GM12892 (cell line): ENCODE measurements around the gene PTEN.
"Not testable (repeated sequence)": the region's sequence is repeated elsewhere in the genome, so short reads cannot be mapped to it uniquely, and the experiment has no call there.

Source experiments
- DNase-seq: peaks from one replicate; pipeline ENCODE4 v3.0.0; 2011; ENCODE audit not compliant: insufficient read length
- FAIRE-seq: peaks from 2 replicates; lab custom pipeline; 2011; peaks lifted over from hg19 to GRCh38; lab: Jason Lieb, UNC
- POLR2A ChIP-seq: IDR thresholded peaks from 2 replicates; pipeline ENCODE4 v1.6.1; 2011; ENCODE audit warnings: low read depth, low read length, control low read depth
- POLR2AphosphoS5 ChIP-seq: IDR thresholded peaks from 2 replicates; pipeline ENCODE4 v1.6.1; 2011; ENCODE audit warnings: low read depth, low read length, control low read depth
- TAF1 ChIP-seq: IDR thresholded peaks from 2 replicates; pipeline ENCODE4 v1.6.1; 2011; ENCODE audit warnings: low read depth, mild to moderate bottlenecking, control low read depth, low read length, borderline replicate concordance

The PTEN gene

DNA sequence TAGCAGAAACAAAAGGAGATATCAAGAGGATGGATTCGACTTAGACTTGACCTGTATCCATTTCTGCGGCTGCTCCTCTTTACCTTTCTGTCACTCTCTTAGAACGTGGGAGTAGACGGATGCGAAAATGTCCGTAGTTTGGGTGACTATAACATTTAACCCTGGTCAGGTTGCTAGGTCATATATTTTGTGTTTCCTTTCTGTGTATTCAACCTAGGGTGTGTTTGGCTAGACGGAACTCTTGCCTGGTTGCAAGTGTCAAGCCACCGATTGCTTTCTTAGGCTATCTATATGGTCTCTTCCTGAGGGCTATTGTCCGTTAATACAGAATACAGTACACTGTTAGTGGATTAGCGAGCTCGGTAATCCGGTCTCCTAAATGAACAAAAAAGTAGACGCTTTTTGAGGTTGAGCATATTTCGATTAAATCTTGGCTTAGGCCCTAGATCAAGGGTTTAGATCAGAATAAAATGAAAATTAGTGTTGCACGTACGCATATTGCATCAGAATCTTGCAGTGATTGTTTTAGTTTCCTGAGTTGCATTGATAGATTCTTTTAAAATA, 1.2 kb downstream of the PTEN start:
- FAIRE-seq (no peak), DNase-seq (no peak)
- TF ChIP-seq TAF1 (no peak), POLR2AphosphoS5 (no peak), POLR2A (no peak)

DNA sequence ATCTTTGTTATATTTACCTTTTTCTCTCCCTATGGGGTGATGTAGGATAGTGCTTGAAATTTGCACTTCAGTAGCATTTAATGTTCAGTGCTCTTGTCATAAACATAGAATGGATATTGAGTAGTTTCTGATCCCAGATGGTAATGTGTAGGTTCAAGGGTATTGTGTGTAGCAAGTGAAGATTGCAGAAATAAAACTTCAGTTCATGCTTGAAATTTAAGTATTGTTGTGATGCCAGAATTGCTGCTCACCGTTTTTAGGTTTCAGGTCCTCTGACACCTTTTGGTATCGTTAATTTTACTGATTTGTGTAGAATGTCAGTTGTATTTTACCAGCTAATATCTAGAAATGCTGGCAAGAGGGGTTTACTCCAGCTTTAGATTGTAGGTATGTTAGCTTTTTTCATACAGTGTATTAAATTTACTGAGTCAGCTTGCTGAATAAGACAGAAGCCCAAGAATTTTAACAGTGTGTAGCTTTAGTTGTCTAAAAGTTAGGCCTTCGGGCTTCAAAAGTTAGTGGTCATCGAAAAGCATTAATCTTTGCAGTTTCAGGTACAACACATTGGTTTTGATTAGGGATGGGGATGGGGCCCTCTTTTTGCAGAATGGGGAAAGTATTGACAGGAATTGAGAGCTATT, 1.9 kb downstream of the PTEN start:
- DNase-seq (no peak), FAIRE-seq (peak; percentile 46)
- no peak for TF ChIP-seq POLR2A

DNA sequence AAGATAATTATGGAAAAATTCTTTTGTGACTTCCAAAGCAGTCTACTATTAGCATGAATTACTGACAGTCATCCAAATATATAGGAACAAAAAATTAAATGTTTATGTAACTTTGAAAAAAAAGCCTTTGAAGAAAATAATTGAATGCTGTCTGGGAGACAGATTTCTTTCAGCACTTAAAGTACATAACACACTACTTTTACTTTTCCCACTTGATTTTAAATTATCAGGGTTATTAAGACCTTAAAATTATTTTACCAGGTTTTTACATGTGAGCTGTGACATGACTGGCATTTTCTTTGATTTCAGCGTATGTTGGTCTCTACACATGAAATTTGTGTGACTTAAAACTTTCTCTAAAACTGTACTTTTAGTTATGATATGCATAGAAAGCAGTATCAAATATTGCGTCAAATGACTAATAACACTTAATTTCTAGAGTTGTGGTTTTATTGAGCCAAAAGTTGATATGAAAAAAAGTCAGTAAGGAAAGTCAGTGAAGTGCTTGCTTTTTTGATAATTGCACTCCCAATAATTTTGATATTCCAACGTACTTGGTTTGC, 3.1 kb downstream of the PTEN start:
- FAIRE-seq (peak; percentile 24), DNase-seq (no peak)
- TF ChIP-seq POLR2A (no peak), POLR2AphosphoS5 (no peak), TAF1 (no peak)

DNA sequence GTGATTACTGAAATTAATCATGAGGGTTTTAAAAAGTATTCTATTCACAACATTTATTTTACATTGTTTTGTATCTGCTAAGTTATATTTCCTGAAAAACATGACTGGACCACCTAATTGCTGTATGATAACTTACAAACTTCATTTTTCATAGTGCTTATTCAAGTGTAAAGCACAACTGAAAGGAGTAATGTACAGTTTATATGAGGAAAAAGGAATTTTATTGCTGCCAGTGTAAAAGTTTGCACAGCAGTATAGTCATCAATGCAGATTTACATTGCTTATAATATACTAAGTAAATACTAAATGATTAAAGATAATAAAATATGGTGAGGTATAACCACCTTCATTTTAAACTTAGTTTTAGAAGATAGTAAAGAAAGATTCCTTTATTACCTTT, 4.0 kb downstream of the PTEN start:
- DNase-seq (no peak), FAIRE-seq (no peak)
- TF ChIP-seq POLR2AphosphoS5 (no peak), TAF1 (no peak), POLR2A (no peak)

DNA sequence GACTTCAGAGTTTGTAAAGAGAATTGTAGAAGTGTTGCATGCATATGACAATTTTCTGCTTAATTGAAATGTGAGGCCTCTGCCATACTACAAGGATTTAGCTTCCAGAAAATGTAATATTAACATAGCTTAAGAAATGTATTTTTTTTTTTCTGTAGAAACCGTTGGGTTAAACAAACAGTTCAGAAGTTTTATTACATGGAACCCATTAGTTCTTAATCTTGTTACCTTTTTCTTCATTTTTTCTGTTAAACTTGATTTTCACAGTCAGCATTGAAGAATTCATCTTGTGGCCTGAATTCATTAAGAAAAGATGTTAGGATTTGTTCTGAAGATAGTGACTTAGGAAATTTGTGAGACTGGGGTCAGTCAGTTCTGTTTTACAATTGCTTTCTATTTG, 4.9 kb downstream of the PTEN start:
- TF ChIP-seq POLR2AphosphoS5 (no peak), TAF1 (no peak), POLR2A (no peak)
- DNase-seq (no peak), FAIRE-seq (no peak)

DNA sequence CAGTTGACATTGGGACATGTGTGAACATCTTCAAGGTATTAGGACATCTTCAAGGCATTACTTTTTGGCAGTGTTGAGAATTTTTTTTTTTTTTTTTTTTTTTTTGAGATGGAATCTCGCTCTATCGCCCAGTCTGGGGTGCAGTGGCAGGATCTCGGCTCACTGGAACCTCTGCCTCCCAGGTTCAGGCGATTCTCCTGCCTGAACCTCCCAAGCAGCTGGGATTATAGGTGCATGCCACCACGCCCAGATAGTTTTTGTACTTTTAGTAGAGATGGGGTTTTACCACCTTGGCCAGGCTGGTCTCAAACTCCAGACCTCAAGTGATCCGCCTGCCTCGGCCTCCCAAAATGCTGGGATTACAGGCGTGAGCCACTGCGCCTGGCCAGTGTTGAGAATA, 5.7 kb downstream of the PTEN start:
- not testable (repeated sequence) for FAIRE-seq

DNA sequence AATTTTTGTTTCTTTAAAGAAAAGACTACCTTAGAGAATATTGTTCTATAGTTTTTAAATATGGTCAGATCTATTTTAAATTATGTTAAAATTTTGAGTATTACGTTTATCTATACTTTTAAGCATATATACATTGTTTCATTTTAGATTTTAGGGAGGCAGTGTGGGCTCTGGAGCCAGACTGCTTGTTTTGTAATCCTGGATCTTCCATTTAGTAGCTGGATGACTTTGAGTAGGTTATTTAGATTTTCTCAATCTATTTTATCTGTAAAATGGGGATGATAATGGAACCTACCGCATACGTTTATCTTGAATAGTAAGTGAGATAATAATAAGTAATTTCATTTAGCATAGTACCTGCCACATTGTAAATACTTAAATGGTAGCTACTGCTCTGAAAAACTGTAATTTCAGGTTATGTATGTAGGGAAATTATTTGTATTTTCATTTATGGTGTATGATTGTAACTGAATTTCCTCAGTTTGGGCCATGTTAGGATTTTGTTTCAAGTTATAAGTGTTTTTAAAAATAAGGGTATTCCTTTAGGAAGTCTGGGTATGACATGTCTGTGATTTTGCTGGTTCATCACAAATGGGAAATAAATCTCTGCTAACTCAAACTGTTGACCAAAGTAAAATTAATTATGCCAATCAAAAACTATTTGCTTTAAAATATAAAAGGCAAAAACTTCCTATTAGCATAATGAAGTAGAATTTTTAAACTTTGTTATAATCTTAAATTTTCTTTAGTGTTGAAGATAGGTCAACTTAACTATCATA, 6.5 kb downstream of the PTEN start:
- FAIRE-seq (peak; percentile 21), DNase-seq (no peak)
- TF ChIP-seq TAF1 (no peak), POLR2A (no peak), POLR2AphosphoS5 (no peak)

More for the DNA sequence above, 5.7 kb downstream of the PTEN start:
- not testable (repeated sequence) for DNase-seq

DNA sequence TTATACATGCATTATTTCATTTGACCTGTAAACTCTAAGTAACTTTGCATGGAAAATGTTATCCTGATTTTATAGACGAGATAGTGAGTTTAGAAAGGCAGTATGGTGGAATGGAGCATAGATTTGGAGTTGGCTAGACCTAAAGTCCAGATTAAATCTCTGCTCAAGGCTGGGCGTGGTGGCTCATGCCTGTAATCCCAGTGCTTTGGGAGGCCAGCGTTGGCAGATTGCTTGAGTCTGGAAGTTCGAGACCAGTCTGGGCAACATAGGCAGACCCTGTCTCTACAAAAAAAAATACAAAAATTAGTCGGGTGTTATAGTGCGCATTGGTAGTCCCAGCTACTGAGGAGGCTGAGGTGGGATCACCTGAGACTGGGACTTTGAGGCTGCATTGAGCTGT, 9.4 kb downstream of the PTEN start:
- FAIRE-seq: no peak
- TF ChIP-seq POLR2A (peak; percentile 36; the same call in 1 of the 2 replicates), POLR2AphosphoS5 (no peak), TAF1 (no peak)

DNA sequence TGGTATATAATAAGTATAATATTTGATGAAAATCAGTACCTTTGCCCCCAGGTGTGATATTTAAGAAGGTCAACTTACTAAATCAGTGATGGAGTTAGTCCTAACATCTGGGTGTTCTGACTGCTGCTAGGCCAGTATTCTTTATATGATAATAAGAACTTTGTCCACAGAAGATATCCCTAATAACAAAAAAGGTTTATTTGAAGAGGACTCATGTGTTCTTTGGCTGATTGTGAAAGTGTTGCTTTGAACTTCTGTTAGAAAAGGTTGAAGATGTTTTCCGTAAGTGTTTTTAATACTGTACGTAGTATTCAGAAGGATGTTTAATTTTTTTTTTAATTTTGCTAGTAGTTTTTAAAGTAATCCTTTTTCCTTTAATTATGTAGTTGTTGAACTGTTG, 10.2 kb downstream of the PTEN start:
- FAIRE-seq (no peak), DNase-seq (no peak)
- TF ChIP-seq POLR2A (no peak), TAF1 (no peak), POLR2AphosphoS5 (no peak)

More for the DNA sequence above, 9.4 kb downstream of the PTEN start:
- DNase-seq: no peak

DNA sequence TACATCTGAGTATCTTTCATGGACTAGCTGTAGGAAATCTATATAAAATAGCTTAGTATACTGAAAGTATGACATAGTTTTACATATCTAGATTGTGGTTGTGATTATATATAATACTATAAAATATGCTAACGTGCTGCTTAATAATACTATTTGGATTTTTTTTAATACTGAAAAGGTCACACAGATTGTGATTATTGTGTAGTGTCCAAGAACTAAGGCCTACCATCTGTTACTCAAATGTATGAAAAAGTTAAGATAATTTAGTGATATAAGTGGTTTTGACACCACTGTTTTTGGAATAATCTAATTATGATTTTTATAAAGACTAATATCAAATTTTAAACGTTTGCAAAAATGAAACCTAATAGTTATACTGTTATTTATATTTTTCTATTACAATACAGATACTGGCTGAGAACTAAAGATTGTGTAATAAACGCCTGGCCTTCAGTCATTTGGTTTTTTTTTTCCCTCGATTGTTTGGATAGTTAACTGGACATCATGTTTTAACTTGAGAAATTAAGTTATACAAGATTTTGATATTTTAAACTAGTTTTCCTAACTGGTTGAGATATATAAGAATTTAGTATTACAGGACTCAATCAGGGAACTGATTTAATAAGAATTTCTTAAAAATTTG, 12.6 kb downstream of the PTEN start:
- no peak for DNase-seq
- TF ChIP-seq POLR2A (no peak), TAF1 (no peak), POLR2AphosphoS5 (no peak)
- FAIRE-seq: no peak

DNA sequence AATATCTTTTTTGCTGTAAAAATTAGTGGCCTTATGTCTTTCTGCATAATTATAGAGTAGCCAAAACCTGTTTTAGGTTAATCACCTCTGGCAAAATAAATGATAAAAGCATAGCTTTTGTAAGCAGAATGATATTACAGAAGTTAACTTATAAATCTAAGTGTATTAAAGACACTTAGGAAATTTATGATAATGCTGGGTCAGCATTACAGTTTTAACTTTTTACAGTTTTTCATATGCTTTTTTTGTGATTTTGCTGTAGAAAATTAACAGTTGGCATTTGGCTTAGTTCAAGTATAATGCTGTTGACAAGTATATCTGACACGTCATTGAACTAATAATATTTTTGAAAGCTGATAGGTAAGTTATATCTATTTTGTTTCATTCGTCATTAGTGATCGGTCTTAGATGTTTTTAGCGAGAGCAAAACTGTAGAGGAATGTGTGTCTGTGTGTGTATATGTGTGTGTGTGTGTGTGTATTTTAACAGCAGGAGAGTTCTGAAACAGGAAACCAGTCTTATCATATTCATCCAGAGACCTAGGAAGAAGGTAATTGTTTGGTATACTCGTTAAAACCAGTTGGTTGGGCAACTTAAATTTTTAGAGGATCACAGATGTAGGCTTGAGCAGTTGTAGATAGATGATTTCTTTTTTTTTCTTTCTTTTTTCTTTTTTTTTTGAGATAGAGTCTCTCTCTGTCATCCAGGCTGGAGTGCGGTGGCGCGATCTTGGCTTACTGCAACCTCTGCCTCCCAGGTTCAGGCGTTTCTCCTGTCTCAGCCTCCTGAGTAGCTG, 15.4 kb downstream of the PTEN start:
- TF ChIP-seq POLR2A: no peak
- no peak for TF ChIP-seq TAF1
- TF ChIP-seq POLR2AphosphoS5: no peak
- DNase-seq: no peak
- no peak for FAIRE-seq

DNA sequence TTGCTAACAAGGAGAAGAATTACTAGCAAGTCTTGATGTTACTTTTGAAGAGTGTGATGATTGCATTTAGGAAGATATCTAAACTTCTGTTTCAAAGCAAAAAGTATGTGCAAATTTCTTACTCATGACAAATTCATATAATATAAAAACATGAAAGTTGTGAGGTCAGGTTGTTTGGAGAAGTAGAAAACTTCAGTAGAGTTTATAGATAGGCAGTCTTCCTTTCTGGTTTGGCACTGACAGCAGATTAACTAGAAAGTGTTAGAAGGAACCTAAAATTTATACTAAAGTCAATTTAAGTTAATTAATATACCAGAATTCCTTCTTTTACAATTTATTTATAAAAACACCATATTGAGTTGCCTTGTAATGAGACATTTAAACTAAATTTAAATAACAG, 16.9 kb downstream of the PTEN start:
- TF ChIP-seq POLR2A: no peak
- TF ChIP-seq TAF1: no peak
- TF ChIP-seq POLR2AphosphoS5: no peak
- DNase-seq (no peak), FAIRE-seq (no peak)

DNA sequence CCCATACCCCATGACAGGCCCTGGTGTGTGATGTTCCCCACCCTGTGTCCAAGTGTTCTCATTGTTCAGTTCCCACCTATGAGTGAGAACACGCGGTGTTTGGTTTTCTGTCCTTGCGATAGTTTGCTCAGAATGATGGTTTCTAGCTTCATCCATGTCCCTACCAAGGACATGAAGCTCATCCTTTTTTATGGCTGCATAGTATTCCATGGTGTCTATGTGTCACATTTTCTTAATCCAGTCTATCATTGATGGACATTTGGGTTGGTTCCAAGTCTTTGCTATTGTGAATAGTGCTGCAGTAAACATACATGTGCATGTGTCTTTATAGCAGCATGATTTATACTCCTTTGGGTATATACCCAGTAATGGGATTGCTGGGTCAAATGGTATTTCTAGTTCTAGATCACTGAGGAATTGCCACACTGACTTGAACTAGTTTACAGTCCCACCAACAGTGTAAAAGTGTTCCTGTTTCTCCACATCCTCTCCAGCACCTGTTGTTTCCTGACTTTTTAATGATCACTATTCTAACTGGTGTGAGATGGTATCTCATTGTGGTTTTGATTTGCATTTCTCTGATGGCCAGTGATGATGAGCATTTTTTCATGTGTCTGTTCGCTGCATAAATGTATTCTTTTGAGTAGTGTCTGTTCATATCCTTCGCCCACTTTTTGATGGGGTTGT, 18.1 kb downstream of the PTEN start:
- DNase-seq, FAIRE-seq: not testable (repeated sequence)
